Right renal pelvis (tissue), 4 donors: Measurements from ENCODE around the gene COL23A1. TPM values are rescaled to one million over a fixed set of nuclear protein-coding genes. Genes with fewer than 3 reads are reported as not detected.
"Not testable (repeated sequence)": the region's sequence is repeated elsewhere in the genome, so short reads cannot be mapped to it uniquely, and the experiment has no call there.

Source experiments
- DNase-seq, 4 donors: peaks; one replicate each; pipeline ENCODE4 v3.0.0-alpha.2; 2013; ENCODE audit warnings: low read depth in 4 of 4, low spot score in 3 of 4, missing footprints in 1 of 4
- polyA plus RNA-seq, 4 donors: library from polyadenylated mRNA; unstranded; fragments of 120-200 nt; gene quantifications; one replicate each; pipeline ENCODE4 v1.2.1, GENCODE V29; 2013; ENCODE audit not compliant: insufficient read length in 4 of 4

Gene COL23A1
- polyA plus RNA-seq, 4 donors: 5.7 to 8.2 (median 6.4) TPM

DNA sequence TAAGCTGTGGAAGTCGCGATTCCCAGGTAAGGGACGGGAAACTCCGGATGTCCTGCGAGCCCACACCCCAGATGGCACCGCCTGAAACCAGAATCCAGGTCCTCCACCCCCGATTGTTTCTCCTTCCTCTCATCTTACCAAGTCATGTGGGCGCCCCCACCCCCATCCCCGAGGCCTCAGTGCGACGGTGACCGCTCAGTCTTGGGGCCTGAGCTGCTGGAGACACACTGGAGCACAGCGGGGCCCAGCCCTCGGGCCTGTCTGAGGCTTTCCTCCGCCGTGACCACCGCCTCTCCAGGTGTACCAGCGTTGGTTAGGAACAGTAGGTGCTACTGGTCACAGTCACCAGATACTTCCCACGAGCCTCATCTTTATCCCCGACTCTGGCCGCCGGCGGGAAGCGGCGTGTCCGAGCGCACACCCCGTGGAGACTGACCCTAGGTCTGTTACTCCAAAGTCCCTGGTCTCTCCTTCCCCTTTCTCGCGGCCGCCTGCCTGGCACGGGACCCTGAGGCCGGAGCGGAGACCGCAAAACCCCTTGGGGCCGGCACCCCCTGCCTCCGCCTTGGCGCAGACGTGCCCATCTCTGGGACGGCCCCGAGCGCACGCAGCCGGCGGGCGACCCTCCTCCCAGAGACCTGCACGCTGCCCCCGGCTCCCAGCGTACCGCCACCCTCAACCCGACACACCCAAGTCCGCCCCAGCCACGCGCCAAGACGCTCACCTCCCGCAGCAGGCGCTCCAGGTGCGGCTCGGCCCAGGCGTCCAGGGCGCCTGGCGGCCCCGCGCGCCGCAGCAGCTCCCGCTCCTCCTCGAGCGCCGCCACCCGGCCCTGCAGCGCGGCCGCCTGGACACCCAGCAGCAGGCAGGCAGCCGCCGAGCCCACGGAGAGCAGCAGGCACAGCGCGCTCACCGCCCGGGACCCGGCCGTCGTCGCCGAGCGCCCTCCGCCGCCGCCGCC, 733 bp downstream of the COL23A1 start:
- no peak for DNase-seq

- DNase-seq: no peak
Observed at GRCh38 chr5:178588769-178589168, 1.4 kb downstream of the COL23A1 start.

GRCh38 chr5:178587763-178588611, 2.2 kb downstream of the COL23A1 start:
- DNase-seq: no peak

- no peak for DNase-seq
Observed at GRCh38 chr5:178586396-178586795, 3.8 kb downstream of the COL23A1 start.

GRCh38 chr5:178585421-178585820, 4.8 kb downstream of the COL23A1 start:
- DNase-seq: not testable (repeated sequence)

DNA sequence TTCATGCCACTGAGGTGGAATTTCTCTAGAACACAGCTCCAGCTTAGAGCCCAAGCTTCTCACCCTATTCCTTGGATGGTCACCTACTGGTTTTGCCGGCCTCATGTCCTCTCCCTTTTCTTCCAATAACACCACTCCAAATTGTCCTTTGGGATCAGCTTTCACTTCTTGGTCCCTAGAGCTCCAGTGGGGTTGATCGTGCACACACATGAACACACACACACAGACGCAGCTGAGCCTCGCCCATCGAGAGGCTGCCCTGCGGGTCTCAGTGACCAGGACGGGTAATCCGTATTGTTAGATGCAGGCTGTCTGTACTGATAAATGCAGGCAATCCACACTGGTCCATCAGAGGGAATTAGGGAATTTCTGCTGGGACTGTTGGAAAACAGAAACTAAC, 6.9 kb downstream of the COL23A1 start:
- no peak for DNase-seq

DNA sequence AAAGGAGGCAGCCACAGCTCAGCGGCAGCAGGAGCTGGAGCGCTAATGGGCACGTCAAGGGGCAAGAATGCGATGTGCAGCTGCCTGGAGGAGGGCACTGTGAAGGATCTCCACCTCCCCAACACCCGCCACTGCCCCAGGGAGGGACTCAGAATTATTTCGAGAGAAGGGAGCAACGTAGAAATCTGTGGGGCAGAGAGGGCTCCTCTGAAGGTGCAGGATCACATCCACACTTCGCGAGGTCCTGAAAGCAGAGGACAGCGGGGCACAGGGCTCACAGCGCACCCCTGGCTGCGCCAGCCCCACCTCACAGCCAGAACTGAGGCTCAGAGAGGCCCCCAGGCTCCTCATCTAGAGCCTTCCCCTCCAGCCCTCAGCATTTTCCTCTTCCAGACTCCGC, 7.9 kb downstream of the COL23A1 start:
- no peak for DNase-seq

DNA sequence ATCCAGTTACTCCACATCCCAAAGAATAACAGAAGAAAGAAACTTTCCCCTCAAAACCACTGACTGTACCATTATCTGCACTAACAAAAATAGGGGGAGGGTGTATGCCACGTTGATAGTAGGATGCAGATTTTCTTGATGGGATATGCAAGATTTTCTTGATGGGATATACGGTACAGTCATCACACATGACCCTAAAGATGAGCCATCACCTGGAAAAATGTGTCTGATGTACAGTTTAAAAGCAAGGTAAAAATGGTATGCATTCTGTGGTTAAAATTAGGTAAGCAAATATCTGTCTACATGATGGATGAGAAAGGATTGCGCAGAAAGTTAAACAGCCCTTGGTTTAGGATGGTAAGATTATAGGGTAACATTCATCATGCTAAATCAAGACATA, 8.6 kb downstream of the COL23A1 start:
- no peak for DNase-seq

DNA sequence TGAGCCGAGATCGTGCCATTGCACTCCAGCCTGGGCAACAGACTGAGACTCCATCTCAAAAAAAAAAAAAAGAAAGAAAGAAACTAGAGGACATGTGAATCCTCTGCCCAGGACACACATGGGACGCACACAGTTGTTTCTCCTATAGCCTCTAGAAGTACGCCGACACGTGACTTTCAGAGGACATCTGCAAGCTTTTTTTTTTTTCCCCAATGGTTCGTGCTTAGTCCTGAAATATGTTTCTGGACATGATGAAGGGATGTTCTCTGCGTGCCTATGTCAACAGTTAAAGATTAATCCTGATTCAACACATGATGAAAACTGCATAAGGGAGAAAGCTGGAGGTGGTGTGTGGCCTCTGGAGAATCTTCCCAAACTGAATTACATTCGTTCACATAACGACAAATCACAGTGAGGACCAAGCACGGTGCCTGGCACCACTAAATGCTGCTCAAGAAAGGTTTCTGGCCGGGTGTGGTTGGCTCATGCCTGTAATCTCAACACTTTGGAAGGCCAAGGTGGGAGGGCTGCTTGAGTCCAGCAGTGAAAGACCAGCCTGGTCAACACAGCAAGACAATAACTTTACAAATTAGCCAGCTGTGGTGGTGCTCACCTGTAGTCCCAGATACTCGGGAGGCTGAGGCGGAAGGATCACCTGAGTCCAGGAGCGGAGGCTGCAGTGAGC, 9.8 kb downstream of the COL23A1 start:
- DNase-seq: no peak

DNA sequence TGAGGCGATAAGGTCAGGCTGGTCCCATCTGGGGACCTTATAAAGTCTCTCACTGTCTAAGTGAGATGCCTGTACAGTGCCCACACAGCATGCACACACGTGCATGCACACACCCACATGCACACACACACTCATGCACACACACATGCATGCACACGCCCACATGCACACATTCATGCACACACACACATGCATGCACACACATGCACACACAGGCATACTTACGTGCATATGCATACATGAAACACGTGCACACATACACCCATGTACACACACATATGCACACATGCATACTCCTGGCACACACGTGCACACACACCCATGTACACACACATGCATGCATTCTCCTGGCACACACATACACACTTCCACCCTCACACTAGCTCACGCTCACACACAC, 12.2 kb downstream of the COL23A1 start:
- DNase-seq: no peak

- no peak for DNase-seq
Observed at GRCh38 chr5:178577376-178577839, 12.8 kb downstream of the COL23A1 start.

DNA sequence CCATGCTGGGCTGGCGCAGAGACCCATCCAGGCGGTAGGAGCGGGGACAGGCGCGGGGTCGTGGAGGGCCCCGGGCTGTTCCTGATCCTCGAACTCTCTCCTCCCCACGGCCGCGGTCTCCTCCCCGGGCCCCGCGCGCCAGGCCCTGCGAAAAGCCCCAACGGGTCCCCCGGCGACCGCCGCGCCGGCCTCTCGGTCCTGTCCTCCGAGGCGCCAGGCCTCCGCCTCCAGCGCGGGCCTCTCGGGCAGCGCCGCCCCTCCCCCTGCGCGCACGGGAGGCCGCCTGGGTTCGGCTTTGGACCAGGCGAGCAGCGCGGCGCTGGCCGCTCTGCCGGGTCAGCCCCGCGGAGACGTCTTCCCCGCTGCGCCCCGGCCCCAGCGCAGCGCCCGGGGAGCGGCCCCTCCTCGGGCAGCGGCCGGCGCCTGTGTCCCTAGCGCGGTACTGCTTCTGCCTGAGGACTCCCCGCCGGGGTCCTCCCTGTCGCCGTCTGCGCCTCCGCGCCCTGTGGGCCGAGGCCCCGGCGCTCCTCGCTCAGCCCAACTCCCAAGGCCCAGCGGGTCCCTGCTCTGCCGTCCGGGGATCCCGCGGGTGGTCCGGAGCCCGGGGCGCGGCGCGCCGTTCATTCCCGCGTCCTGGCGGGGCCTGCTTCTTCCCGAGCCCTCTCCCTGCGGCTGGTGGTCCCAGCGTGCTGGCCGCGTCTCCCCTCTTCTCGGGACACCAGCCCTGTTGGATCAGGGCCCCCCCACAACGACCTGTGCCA, 13.4 kb downstream of the COL23A1 start:
- DNase-seq: no peak

DNA sequence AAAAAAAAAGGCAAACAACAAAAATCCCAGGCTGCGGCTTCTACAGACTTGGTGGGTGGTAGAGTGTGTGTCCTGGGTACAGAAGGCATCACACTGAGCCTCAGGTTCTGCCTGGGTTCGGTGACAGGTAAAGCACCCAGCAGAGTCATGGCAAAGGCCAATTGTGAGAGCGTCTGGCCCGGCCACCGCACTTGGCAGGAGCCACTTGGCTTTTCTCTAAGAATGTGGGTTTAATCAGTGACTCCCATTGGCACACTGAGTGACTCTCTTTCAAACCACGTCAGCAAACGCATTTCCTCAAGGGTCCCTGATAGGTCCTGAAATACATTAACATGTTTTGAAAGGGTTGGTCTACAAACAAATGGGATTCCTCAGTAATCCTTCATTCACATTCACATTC, 17.0 kb downstream of the COL23A1 start:
- no peak for DNase-seq

- no peak for DNase-seq
Observed at GRCh38 chr5:178572617-178573016, 17.6 kb downstream of the COL23A1 start.

DNA sequence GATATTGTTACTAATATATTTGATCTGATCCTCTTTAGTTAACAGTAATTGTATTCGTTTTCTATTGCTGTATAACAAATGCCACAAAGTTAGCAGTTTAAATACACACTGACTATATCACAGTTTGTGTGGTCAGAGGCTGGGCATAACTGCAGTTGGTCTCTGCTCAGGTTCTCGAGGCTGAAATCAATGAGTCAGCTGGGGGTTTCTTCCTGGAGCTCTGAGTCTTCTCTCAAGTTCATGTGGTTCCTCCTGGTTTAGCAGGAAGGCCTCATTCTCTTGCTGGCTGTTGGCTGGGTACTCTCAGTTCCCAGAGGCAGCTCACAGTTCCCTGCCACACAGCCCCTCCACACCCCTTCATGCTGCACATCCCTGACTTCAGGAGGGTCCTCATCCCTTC, 20.7 kb downstream of the COL23A1 start:
- DNase-seq: no peak

GRCh38 chr5:178564811-178565550, 25.2 kb downstream of the COL23A1 start:
- DNase-seq: no peak

DNA sequence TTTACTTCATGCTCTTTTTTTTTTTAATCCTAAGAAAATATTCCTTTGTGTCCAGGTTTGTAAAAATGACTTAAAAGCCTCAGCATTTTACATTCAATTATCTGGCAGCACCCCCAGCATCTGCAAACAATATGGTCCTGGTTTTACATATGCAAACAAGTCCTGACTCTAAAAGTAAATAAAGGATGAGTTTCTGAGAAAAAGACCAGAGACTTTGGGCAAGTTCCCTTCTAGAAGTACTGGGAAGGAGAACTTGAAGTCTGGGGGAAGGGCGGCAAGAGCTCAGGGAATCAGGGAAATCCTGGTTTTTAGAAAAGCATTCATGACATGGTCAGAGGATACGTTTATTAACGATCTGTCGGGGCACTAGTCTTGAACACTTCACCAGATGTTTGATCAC, 25.8 kb downstream of the COL23A1 start:
- no peak for DNase-seq

DNA sequence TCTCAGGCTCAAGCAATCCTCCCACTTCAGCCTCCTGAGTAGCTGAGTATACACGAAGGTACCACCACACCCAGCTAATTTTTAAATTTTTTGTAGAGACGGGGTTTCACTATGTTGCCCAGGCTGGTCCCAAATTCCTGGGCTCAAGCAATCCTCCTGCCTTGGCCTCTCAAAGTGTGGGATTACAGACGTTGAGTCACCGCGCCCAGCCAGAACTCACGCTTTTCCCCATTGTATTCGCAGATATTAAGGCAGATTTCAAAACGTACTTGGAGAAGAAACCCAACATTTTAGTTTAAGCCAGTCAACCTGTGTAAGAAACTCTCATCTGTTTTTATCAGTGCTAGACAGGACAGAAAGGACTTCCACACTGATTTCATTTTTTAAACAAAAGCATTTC, 26.6 kb downstream of the COL23A1 start:
- no peak for DNase-seq

GRCh38 chr5:178561746-178562264, 28.4 kb downstream of the COL23A1 start:
- no peak for DNase-seq
